WTC11 (cell line): Measurements from ENCODE around the gene ADAM19. TPM values are rescaled to one million over a fixed set of nuclear protein-coding genes. Genes with fewer than 3 reads are reported as not detected.

Experiments used
- ATAC-seq: fragments of 200-7000 bp; cut with Tn5 transposase; 2 replicates; pipeline ENCODE4 v1.10.0; 2021; ENCODE audit warnings: mild to moderate bottlenecking, moderate library complexity
- CTCF ChIA-PET: fragments of 300-600 bp; sonication (Branson Sonifier 250); formaldehyde crosslinking; loops from one replicate; lab custom pipeline; 2021; ENCODE audit warnings: antibody characterized with exemption; lab: Charles Lee
- POLR2A ChIA-PET: fragments of 350-600 bp; sonication (Branson Sonifier 250); formaldehyde crosslinking; loops from one replicate; lab custom pipeline; 2021; ENCODE audit warnings: antibody characterized with exemption; lab: Charles Lee
- DNase-seq: peaks from one replicate; pipeline ENCODE4 v3.0.0; 2021; ENCODE audit warnings: low spot score
- H3K27ac Mint-ChIP-seq: 2 replicates; pipeline ENCODE4 v1.8.0; 2021; ENCODE audit warnings: mixed read lengths
- H3K27me3 Mint-ChIP-seq: 2 replicates; pipeline ENCODE4 v1.8.0; 2021; ENCODE audit warnings: low read depth, mild to moderate bottlenecking, moderate library complexity, mixed read lengths
- H3K36me3 Mint-ChIP-seq: 2 replicates; pipeline ENCODE4 v1.8.0; 2021; ENCODE audit warnings: mixed read lengths
- H3K4me1 Mint-ChIP-seq: 2 replicates; pipeline ENCODE4 v1.8.0; 2022; ENCODE audit warnings: mixed read lengths
- H3K4me3 Mint-ChIP-seq: 2 replicates; pipeline ENCODE4 v1.8.0; 2021; ENCODE audit warnings: mild to moderate bottlenecking, moderate library complexity, mixed read lengths
- H3K9me3 Mint-ChIP-seq: 2 replicates; pipeline ENCODE4 v1.8.0; 2021; ENCODE audit warnings: mixed read lengths
- AFF4 ChIP-seq: sonication (generic); formaldehyde crosslinking; IDR thresholded peaks from 2 replicates; pipeline ENCODE4 v1.8.1; 2023; ENCODE audit warnings: mild to moderate bottlenecking, missing genetic modification reagents, borderline replicate concordance
- ATF6 ChIP-seq: sonication (generic); formaldehyde crosslinking; IDR thresholded peaks from 2 replicates; pipeline ENCODE4 v1.8.1; 2023; ENCODE audit warnings: mild to moderate bottlenecking, missing genetic modification reagents
- CREB1 ChIP-seq: sonication (generic); formaldehyde crosslinking; IDR thresholded peaks from 2 replicates; pipeline ENCODE4 v1.8.0; 2023; ENCODE audit warnings: mild to moderate bottlenecking, missing genetic modification reagents
- E2F4 ChIP-seq: sonication (generic); formaldehyde crosslinking; IDR thresholded peaks from 2 replicates; pipeline ENCODE4 v1.8.1; 2022; ENCODE audit warnings: low read depth, mild to moderate bottlenecking, moderate library complexity, missing genetic modification reagents, borderline replicate concordance
- ELF4 ChIP-seq: sonication (generic); formaldehyde crosslinking; IDR thresholded peaks from 2 replicates; pipeline ENCODE4 v1.8.1; 2022; ENCODE audit warnings: low read depth, mild to moderate bottlenecking, moderate library complexity, missing genetic modification reagents
- EMX1 ChIP-seq: fragments of 250-450 bp; sonication (Bioruptor Pico); IDR thresholded peaks from 2 replicates; pipeline ENCODE4 v1.8.0; 2021; ENCODE audit warnings: mild to moderate bottlenecking
- GRHL2 ChIP-seq: fragments of 250-450 bp; sonication (Bioruptor Pico); IDR thresholded peaks from 2 replicates; pipeline ENCODE4 v1.8.0; 2022; ENCODE audit warnings: mild to moderate bottlenecking, moderate library complexity; ENCODE audit not compliant: insufficient replicate concordance, severe bottlenecking
- GTF2I ChIP-seq: fragments of 250-450 bp; sonication (Bioruptor Pico); conservative IDR thresholded peaks from 2 replicates; pipeline ENCODE4 v1.4.0; 2021; ENCODE audit warnings: mild to moderate bottlenecking
- IRF1 ChIP-seq: sonication (generic); formaldehyde crosslinking; IDR thresholded peaks from 2 replicates; pipeline ENCODE4 v1.8.0; 2023; ENCODE audit warnings: missing genetic modification reagents
- JUN ChIP-seq: sonication (generic); formaldehyde crosslinking; IDR thresholded peaks from 2 replicates; pipeline ENCODE4 v1.8.0; 2023; ENCODE audit warnings: mild to moderate bottlenecking, missing genetic modification reagents
- KAT7 ChIP-seq: sonication (generic); formaldehyde crosslinking; IDR thresholded peaks from 2 replicates; pipeline ENCODE4 v1.8.1; 2023; ENCODE audit warnings: missing genetic modification reagents, mild to moderate bottlenecking, borderline replicate concordance
- MAX ChIP-seq: sonication (generic); formaldehyde crosslinking; IDR thresholded peaks from 2 replicates; pipeline ENCODE4 v1.8.0; 2022; ENCODE audit warnings: mild to moderate bottlenecking, missing genetic modification reagents
- MLX ChIP-seq: sonication (generic); formaldehyde crosslinking; IDR thresholded peaks from 2 replicates; pipeline ENCODE4 v1.8.1; 2023; ENCODE audit warnings: mild to moderate bottlenecking, missing genetic modification reagents, moderate library complexity
- NFE2L1 ChIP-seq: sonication (generic); formaldehyde crosslinking; IDR thresholded peaks from 2 replicates; pipeline ENCODE4 v1.8.1; 2023; ENCODE audit warnings: missing genetic modification reagents
- OVOL2 ChIP-seq: fragments of 250-450 bp; sonication (Bioruptor Pico); IDR thresholded peaks from 2 replicates; pipeline ENCODE4 v1.9.0; 2021; ENCODE audit warnings: mild to moderate bottlenecking, borderline replicate concordance
- USF2 ChIP-seq: sonication (generic); formaldehyde crosslinking; IDR thresholded peaks from 2 replicates; pipeline ENCODE4 v1.8.1; 2023; ENCODE audit warnings: mild to moderate bottlenecking, missing genetic modification reagents, moderate library complexity
- ZNF121 ChIP-seq: sonication (generic); formaldehyde crosslinking; IDR thresholded peaks from 2 replicates; pipeline ENCODE4 v1.8.0; 2023; ENCODE audit warnings: missing genetic modification reagents
- ZNF281 ChIP-seq: sonication (generic); formaldehyde crosslinking; IDR thresholded peaks from 2 replicates; pipeline ENCODE4 v1.8.0; 2023; ENCODE audit warnings: mild to moderate bottlenecking, missing genetic modification reagents
- ZNF425 ChIP-seq: fragments of 250-450 bp; sonication (Bioruptor Pico); conservative IDR thresholded peaks from 2 replicates; pipeline ENCODE4 v1.9.0; 2021; ENCODE audit warnings: mild to moderate bottlenecking
- ZNF671 ChIP-seq: fragments of 250-450 bp; sonication (Bioruptor Pico); IDR thresholded peaks from 2 replicates; pipeline ENCODE4 v1.8.0; 2021; ENCODE audit warnings: mild to moderate bottlenecking
- total RNA-seq: library from RNA; stranded (reverse); gene quantifications from 3 replicates; pipeline ENCODE4 v1.2.3, GENCODE V29; 2021

The ADAM19 gene
- total RNA-seq, 1 experiment from 2014 or later: 28.6 TPM

GRCh38 chr5:157610990-157611389 lies 35.4 kb upstream of the ADAM19 start:
- DNase-seq: no peak
- no peak for TF ChIP-seq ATF6 (CRISPR knock-in tag)
- no peak for TF ChIP-seq OVOL2
- TF ChIP-seq EMX1 (CRISPR knock-in tag): no peak
- no peak for TF ChIP-seq GRHL2
- no peak for TF ChIP-seq IRF1 (CRISPR knock-in tag)
- no peak for TF ChIP-seq MLX (CRISPR knock-in tag)
- Mint-ChIP-seq H3K9me3 (0 out of 2 replicates have a peak, but pooled peaks cover 3% of the 10 kb centered on the region), H3K27ac (no peak overlapping the region), H3K4me1 (no peaks in the 10 kb centered on the region; the same call in 1 of the 2 replicates), H3K27me3 (no peaks in the 10 kb centered on the region), H3K4me3 (no peak overlapping the region), H3K36me3 (no peaks in the 10 kb centered on the region)
- ATAC-seq: no peak
- CTCF ChIA-PET: no interaction called here
- POLR2A ChIA-PET: no interaction called here

GRCh38 chr5:157608972-157609565 lies 33.5 kb upstream of the ADAM19 start:
- no peaks in the 10 kb centered on the region; the same call in 1 of the 2 replicates for H3K4me1 Mint-ChIP-seq
- no peak overlapping the region for H3K4me3 Mint-ChIP-seq
- no peak for TF ChIP-seq ELF4 (CRISPR knock-in tag)
- no peak for TF ChIP-seq E2F4 (CRISPR knock-in tag)
- TF ChIP-seq ZNF121 (CRISPR knock-in tag): no peak
- TF ChIP-seq ZNF671: no peak
- no peak for TF ChIP-seq GTF2I
- TF ChIP-seq KAT7: no peak
- TF ChIP-seq ZNF281: no peak
- no peak for TF ChIP-seq AFF4
- no peak for TF ChIP-seq NFE2L1
- TF ChIP-seq MAX (CRISPR knock-in tag): no peak
- TF ChIP-seq CREB1 (CRISPR knock-in tag): no peak
- TF ChIP-seq JUN (CRISPR knock-in tag): no peak
- TF ChIP-seq USF2 (CRISPR knock-in tag): no peak
- TF ChIP-seq ZNF425 (CRISPR knock-in tag): no peak
- 0 out of 2 replicates have a peak, but pooled peaks cover 3% of the 10 kb centered on the region for H3K9me3 Mint-ChIP-seq
- no peaks in the 10 kb centered on the region for H3K27me3 Mint-ChIP-seq
- H3K36me3 Mint-ChIP-seq: no peaks in the 10 kb centered on the region
- ChIA-PET POLR2A (no interaction called here), CTCF (interaction anchor here (0.6 kb wide), 1 partner anchor 281 kb away, joined by 3 read pairs; no protein-coding TSS in a partner anchor)
- H3K27ac Mint-ChIP-seq: no peak overlapping the region
- ATAC-seq (no peak), DNase-seq (no peak)
